Endometrium (tissue), 2 donors: ENCODE results near the gene RALGAPA2.

Experiments used
- FAIRE-seq: peaks from 2 replicates; lab custom pipeline; 2012; peaks lifted over from hg19 to GRCh38; lab: Jason Lieb, UNC
- donor health status: control.
- donor health status: control.

Gene RALGAPA2

DNA sequence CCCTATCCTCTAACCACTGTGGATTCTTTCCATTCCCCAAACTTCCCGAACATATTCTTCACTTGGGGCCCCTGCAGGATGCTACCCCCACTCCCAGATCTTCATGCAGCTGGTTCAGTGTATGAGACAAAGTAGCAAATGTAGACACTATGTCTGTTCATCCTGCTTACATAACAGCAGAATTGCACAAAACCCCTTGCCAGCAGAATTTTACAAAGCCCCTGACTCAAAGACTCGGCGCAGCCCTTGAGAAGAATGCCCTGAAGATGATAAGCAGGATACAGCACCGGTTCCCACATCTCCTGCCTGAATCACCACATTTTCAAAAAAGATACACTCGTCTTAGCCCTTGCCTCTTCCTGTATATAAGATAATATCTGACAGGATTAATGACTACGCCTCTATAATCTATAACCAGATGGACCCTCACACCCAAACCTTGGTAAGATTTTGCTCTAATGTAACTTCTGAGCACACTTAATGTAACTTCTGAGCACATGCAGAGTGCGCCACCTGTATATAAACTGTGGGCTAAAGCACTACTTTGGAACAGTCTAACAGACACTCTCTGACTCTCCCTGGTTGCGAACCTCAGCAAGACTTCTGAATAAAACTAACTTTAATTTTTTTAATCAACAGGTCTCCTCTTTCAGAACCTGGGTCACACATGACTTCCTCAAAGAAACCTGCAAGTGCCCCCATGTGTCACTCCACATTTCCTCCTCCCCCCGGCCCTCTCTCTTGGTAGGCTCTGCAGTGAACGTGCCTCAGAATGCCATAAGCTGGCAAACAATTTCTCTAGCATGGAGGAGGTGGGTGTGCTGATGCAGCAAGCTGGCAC is 28.7 kb downstream of the RALGAPA2 start:
- FAIRE-seq: no peak

DNA sequence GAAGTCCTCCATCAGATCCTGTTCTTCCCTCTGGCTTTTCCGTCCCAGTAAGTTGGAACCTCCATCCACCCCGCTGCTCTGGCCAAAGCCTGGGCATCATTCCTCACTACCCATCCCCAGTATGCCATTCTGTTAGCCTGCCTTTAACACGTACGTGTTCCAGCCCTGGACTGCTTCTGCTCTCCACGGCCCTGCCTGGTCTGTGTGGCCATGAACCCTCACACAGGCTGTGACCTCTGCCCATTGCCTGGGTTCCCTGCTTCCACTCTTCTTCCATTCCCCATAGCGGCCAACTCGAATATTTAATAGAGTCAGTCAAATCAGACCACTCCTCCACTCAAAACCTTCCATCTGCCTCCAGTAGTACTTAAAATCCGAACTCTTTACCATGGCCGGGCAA is 29.4 kb downstream of the RALGAPA2 start:
- no peak for FAIRE-seq

DNA sequence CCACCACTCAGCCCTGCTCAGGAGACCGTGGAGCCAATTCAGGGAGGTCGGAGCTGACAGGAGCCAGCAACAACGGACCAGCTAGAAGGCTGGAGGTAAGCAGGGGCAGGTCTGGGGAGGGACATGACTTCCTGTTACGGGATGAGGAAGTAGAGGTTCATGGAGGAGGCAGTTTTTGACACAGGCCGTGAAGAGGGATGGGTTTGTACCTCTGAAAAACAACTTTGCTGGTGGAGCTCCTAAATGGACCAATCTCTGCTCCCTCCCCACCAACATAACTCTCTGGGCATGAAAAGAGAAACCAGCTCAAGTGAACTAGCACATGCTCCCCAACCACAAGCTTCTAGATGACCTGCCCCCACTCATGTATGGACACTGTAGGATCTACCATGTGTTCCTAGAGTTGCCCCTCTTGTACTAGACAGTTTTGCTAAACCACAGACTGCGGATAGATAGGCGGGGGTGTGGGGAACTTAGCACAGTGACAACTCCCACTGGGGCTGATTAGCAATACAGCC is 31.4 kb downstream of the RALGAPA2 start:
- no peak for FAIRE-seq

DNA sequence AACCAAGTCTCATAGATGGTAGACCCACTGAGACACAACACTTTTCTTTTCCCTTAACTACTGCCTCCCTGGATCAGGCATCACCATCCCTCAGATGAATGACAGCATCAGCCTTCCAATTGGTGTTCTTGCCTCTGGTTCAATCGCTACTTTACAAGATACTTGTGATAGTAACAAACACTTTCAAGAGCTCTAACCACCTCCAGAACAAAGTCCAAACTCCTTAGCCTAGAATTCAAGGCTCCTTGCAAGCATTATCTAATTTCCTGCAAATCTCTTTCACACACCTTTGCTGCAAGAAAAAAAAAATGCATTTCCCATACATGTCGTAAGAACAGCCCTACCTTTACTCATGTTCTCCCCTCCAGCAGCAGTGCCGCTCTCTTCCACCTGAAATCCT is 33.1 kb downstream of the RALGAPA2 start:
- no peak for FAIRE-seq

DNA sequence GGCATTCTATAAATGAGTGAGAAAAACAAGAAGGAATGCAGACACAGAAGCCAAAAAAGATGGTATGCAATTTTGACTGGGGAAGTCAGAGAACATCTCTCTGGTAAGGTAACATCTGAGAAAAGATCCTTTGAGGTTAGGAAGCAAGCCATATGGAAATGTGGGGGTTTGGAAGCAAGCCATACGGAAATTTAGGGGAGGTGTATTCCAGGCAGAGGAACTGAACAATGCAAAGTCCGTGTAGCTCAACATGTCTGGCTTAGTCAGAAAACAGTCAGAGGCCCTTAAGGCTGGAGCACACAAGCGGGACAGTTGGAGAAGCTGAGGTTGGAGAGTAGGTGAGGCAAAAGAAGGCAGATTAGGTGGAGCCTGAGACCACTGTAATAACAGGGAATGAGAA is 35.3 kb downstream of the RALGAPA2 start:
- no peak for FAIRE-seq

DNA sequence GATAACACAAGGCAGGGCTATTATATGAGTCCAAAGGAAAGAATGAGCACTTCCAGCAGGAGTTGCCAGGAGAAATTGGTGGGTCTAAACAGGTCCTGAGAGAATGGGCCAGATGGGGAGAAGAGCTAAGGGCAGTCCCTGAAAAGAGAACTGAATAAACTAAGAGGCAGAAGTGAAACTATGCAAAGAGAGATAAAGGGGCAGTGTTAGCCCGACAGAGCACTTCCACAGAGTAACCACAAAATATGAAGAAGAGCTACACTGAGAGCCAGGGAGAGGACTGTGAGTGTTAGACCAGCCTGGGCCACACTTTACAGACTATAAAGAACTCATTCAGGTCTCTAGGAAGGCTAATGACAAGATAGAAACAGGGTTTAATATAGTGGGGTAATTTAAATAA is 43.8 kb downstream of the RALGAPA2 start:
- no peak for FAIRE-seq

DNA sequence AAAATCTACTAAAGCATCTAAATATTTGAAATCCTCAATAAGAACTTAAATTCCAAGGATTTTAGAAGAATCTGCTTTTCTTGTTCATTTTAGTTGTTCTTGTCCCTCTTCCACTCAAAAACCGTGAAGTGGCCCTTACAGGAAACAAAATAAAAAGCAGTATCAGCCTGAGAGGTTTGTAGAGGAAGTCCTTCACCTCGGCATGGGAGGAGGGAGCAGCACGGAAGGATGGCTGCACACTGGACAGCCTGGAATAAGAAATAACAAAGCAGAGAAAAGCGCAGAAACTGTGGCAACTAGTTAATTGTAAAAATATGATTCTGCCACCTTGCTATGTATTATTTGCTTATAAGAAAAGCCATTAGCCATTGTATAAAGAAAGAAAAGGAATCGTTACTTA is 46.1 kb downstream of the RALGAPA2 start:
- FAIRE-seq: no peak

DNA sequence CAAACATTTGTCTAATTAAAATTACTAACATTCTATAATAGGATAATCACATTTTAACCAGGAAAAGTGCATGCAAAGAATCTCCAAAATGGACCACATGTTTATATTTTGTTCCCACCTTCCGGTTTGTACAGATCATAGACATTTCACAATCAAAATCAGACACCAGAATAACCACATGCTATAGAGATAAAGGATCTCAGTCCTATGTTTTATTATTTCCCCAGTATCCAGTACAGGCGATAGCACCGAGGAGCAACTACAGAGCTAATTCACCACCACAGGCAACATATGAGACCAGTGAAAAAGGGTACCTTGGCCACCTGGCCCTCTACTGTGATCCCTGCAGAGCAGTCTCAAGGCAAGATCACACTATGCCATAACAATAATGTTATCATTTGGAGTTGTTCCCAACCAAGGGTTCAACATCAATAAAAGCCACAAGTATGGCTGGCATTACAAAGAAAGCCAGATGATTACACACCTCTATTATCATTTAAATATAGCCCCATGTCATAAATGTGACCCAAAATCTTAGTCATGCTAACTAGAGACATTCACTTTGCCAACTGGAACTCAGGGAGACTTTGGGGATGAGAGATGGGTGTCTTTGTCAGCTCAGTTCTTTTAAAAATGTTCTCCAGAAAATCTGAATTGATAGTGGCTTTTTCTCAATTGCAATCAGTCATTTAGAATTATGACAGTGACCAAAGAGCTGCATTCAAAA is 46.7 kb downstream of the RALGAPA2 start:
- FAIRE-seq: no peak

DNA sequence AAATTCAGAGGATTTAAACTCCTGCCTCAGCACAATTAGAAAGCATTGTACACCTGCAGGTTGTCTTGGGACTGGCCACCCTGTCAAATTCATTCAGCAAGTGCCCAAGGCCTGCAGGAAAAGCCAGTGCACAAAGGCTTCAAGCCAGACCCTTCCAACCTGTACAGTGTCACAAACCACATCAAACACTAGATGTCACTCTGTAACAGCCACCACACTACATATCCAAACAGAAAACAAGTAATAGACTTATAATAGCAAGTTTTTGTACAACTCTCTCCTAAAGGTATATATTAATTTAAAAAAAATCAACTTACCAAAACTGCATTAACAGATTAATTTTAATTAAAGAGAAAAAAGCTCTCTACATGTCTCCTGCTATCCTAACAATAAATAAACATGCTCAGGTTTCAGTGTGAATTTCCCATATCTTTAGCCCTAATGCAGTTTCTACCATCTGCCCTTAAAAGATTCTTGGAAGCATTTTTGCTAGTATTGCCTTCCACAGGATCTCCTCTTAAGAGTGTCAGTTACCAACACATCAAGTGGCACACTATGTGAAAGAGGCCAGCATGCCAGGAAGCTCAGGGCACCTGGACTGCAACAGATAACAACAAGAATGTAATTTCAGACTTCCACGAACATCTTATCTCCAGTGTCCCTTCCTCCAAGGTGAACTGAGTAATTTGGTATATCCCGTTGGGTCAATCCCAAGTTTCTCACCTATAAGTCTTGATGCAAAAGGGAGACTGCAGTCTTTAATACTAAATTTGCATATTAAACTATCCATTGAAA is 47.5 kb downstream of the RALGAPA2 start:
- FAIRE-seq: no peak

DNA sequence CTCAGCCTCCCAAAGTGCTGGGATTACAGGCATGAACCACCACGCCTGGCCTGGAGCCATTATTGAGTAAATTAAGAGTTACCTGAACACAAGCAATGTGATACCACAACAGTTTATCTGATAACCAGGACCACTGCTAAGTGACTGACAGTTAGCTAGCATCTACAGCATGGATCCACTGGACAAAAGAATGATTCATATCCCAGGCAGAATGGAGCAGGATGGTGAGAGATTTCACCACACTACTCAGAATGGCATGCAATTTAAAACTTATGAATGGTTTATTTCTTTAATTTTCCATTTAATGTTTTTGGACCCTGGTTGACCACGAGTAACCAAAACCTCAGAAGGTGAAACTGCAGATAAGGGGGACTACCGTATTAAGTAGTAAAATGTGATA is 48.6 kb downstream of the RALGAPA2 start:
- no peak for FAIRE-seq

DNA sequence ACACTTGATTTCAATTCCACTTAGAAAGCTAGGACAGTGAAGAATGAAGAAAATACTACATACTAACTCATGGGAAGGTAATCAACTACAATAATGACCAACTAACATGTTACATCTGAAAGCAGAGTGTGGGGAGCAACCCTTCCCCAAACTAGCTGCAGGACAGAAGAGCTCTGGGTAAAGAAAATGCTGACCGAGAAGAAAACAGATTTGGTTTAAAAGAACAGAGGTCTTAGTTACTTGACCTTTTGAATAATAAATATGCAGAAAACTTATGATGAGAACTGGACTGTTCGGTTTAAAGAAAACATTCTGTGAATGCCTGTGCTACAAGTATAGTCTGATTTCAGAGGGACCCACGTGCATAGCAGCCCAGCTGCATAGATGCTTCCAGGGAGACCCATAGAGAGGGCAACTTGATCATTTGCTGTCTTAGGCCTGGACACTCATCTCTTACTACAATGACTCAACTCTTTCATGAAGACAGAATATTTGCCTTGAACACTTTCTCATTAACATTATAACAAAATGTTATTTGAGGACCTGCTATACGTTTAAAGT is 53.5 kb downstream of the RALGAPA2 start:
- no peak for FAIRE-seq

DNA sequence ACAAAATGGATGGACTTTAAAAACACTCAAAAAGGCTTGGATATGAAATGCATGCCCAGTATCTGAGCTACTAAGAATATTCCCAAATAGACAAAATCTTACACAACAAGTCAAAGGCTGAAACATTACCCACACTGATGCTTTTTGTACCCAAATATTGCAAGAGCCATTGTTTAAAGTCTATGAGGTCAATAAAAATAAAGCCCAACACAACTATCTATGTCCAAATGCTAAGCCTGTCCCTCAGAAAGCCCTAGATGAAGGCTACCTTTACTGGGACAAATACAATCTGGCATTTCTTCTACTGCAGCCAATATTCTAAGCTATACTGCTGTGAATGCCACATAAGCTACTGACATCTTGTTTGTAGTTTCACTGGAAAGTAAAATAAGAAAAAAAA is 54.3 kb downstream of the RALGAPA2 start:
- no peak for FAIRE-seq

DNA sequence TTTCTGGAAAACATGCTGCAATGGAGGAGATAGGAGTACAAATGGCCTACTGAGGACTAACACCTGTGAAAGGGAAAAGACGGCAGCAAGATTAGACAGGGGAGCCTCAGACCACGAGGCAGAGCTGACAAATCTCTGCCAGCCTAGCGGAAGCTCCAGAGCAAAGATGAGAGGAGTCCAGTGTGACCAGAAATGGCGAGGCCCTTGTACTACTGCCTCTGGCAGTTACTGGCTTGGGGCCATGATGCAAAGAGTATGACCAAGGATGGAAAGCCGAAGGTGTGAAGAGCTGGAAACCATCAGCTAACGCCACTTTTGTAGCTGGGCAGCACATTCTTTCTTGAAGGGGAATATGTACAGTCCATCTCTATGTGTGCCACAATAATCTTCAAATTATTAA is 55.4 kb downstream of the RALGAPA2 start:
- FAIRE-seq: no peak

DNA sequence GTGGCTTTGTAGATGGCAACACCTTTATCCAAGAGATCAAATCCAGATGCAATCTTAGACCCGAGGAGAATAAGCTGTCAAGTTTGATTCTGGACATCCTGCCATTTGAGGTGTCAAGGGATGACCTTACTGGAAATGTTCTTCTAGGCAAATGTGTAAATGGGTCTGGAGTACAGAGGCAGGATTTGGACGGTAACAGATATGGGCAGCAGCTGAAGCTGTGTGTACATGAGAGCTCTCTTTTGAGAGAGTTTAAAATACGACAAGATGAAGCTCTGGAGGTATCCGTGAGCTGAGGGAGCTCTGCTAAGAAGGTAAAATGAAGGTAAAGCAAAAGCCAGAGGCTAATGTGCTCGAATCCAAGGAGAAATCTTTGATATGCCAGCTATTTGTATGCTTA is 56.6 kb downstream of the RALGAPA2 start:
- no peak for FAIRE-seq

DNA sequence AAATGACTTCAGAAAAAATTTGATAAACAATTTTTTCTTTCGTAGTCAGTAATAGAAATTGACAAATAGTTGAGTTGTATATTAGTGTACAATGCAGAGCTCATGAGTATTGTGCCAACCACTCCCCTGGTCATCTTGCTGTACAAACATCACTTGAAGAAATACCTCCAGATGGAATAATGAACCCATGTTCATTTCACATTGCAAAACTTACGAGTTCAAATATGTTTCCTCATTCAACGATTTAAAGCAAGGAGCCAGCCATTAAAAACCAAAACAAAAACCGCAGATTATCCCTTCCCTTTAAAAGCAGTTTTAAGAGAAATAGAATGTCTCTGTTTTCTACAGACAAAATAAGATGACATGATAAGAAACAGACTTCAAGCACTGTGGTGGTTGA is 62.5 kb downstream of the RALGAPA2 start:
- FAIRE-seq: no peak

DNA sequence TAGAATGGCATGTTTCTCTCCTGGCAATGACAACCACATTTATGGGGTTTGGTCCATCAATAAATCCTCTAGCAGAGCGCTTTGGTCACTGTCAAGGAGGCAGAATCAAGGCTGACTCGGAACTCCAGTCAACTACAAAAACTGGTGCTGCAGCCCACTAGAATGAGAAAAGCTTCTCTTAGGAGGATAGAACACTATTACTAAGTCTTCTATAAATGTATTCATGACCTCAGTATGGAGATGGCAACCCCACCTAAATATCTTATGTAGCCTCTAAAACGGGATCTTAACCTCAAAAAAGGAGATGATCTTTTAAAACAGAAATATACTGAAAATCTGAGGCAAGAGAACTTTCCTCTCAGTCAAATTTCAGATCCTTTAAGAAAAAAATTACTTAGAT is 68.5 kb downstream of the RALGAPA2 start:
- FAIRE-seq: no peak

DNA sequence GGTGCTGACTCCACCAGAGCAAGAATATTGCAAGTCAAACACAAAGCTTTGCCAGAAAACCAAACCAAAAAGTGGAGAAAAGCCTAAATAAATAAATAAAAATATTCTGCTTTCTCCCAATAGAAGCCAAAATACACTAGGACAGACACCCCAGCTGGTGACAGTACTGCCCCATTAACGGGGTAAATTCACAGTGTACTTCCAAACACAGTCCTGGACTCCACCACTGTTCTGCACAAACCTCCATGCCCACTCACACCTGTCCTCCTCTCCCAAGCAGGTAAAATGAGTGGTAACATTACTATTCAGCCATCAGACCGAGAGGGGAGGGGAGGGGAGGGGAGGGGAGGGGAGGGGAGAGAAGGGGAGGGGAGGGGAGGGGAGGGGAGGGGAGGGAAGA is 70.7 kb downstream of the RALGAPA2 start:
- FAIRE-seq: no peak

DNA sequence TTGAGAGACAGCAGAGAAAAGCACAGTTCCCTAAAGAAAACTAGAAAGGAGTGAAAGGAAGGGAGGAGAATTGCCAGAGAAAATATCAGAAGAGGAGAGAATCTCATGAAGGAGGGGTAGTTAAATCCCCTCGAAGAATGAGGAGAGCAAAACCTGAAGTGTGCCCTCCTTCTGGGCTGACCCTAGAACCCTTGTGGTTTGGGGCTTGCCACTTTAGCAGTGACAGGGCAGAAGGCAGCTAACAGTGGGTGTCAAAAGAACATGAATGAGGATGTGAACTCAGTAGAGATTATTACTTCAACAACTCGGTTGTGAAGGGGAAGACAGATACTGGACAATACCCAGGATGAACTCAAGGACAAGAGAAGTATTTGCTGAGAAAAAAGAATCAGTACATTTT is 73.6 kb downstream of the RALGAPA2 start:
- FAIRE-seq: no peak

DNA sequence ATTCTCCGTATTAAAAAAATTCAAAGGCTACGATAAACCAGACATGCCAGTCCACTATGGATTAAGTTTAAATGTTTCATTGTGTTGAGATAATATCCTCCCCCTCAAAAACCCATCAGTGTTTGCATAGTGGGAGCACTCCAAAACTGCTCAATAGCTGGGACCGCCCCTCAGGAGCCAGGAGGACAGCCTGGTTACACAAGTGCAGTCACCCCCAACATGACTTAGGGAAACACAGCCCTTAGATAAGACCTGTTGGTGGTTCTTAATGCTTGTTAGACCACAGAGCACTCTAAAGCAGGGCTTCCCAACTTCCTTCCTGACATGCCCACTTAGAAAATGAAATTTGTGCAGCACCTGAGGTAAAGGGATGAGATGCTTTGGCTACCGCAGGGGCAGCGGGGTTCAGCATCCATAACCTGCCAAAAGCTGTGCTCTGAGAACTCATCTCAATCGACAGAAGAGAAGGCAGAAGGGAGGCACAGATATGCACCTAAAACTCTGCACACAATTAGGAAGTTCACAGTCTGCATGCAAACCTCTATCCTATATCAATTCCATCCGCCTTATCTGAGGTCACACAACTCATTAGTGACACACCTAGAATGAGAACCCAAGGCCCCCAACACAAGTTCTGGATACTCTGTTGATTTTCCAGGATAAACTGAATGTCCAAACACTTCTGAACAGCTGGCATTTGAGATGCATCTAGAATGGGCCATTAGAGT is 74.3 kb downstream of the RALGAPA2 start:
- no peak for FAIRE-seq

DNA sequence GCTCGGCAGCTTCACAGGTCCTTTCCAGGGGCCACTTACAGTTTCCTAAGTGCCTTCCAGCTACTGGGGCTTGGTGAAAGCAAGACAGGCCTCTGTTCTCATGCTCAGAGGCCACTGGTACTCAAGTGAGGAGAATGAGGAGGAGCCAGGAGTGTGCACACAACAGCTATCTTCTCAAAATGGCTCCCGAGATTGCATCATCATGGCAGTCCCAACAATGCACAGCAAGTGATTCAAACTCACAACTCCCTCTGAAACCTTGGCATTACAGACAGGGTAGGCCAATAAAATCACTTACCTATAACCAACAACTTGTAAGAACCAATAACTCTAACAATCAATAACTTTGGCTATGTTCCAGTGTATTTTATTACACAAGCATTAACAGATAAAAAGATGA is 77.4 kb downstream of the RALGAPA2 start:
- no peak for FAIRE-seq

DNA sequence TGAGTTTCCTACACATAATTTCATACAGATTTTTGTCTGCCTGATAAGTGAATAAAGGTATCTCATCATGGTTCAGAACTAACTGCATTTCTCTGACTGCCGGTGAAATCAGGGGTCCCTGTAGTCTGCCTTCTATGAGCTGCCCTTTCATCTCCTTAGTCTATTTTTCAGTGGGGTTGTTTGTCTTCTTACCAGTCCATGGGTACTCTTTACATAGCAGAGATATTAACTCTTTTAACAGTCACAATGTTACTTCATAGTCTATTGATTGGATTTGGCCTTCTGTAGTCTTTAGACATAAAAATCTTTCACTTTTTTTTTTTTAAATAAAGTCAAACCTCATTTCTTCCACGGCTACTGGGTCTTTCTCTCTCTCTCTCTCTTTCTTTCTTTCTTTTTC is 79.8 kb downstream of the RALGAPA2 start:
- FAIRE-seq: no peak

DNA sequence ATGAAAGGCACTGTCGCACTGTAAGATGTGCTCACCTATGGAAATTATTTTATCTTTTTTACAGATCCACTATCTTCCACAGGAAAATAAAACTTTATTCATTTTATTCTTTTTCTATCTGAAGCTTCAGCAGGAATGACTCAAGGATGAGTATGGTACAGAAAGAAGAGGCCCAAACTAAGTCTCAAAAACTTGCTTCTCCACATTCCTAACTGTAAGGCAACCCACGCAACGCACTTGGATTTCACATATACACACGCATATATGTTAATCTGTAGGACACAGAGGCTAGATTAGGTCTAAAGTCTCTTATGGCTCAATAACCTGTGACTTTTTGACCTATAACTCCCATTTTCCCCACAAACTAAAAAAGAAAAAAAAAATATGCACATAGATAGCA is 81.9 kb downstream of the RALGAPA2 start:
- no peak for FAIRE-seq
